ENCODE data around the gene FCER1A.
"Not testable (repeated sequence)": the region's sequence is repeated elsewhere in the genome, so short reads cannot be mapped to it uniquely, and the experiment has no call there.

Gene FCER1A

DNA sequence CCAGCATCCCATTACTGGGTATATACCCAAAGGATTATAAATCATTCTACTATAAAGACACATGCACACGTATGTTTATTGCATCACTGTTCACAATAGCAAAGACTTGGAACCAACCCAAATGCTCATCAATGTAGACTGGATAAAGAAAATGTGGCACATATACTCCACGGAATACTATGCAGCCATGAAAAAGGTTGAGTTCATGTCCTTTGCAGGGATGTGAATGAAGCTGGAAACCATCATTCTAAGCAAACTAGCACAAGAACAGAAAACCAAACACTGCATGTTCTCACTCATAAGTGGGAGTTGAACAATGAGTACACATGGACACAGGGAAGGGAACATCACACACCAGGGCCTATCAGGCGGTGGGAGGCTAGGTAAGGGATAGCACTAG is 47.2 kb downstream of the FCER1A start:
- not testable (repeated sequence) for FAIRE-seq; DNase-seq (ENCODE audit: insufficient read length, low spot score)

DNA sequence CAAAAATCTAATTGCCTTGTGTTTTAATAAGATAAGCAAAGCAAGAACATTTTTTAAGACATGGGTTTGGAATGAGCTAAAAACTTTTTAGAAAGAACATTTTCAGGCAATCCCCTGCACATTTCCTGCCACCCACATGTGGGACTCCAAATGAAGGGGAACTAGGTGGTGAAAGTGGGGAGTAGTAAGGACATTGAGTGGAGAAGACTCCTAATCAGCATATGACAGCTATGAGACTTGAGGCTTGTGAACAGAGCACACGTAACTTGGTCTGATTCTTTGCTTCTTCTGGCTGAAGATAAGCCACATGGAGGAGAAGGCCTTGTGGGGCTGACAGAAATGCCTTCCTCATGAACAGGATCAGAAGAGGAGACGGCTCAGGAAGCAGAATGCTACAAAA is 50.3 kb downstream of the FCER1A start:
- FAIRE-seq (no peak), DNase-seq (ENCODE audit: insufficient read length, low spot score) (no peak)

Measured in HTR-8/SVneo (cell line).